Ishikawa (cell line): ENCODE results near the gene SYT1.

Source experiments
- CEBPB ChIP-seq: IDR thresholded peaks from 2 replicates; pipeline ENCODE4 v1.6.1; 2012
- CREB1 ChIP-seq: IDR thresholded peaks from 2 replicates; pipeline ENCODE4 v1.6.1; 2012; ENCODE audit warnings: low read depth
- EGR1 ChIP-seq: IDR thresholded peaks from 2 replicates; pipeline ENCODE4 v1.6.1; 2012
- EP300 ChIP-seq: IDR thresholded peaks from 2 replicates; pipeline ENCODE4 v1.6.1; 2012; ENCODE audit warnings: borderline replicate concordance
- FOXM1 ChIP-seq: IDR thresholded peaks from 2 replicates; pipeline ENCODE4 v1.6.1; 2012; ENCODE audit warnings: low read depth, borderline replicate concordance
- MAX ChIP-seq: IDR thresholded peaks from 2 replicates; pipeline ENCODE4 v1.6.1; 2012
- NFIC ChIP-seq: IDR thresholded peaks from 2 replicates; pipeline ENCODE4 v1.6.1; 2012
- RAD21 ChIP-seq: IDR thresholded peaks from 2 replicates; pipeline ENCODE4 v1.6.1; 2012; ENCODE audit warnings: low read depth
- REST ChIP-seq: IDR thresholded peaks from 2 replicates; pipeline ENCODE4 v1.6.1; 2012; ENCODE audit warnings: low read depth, mild to moderate bottlenecking
- TAF1 ChIP-seq: IDR thresholded peaks from 2 replicates; pipeline ENCODE4 v1.6.1; 2012; ENCODE audit warnings: low read depth, mild to moderate bottlenecking
- TCF12 ChIP-seq: IDR thresholded peaks from 2 replicates; pipeline ENCODE4 v1.6.1; 2012; ENCODE audit warnings: low read depth
- TEAD4 ChIP-seq: IDR thresholded peaks from 2 replicates; pipeline ENCODE4 v1.6.1; 2012
- YY1 ChIP-seq: IDR thresholded peaks from 2 replicates; pipeline ENCODE4 v1.6.1; 2012; ENCODE audit warnings: low read depth
- ZBTB7A ChIP-seq: IDR thresholded peaks from 2 replicates; pipeline ENCODE4 v1.6.1; 2012; ENCODE audit warnings: low read depth
- TF ChIP-seq, protein P1 (sequence below): IDR thresholded peaks from 2 replicates; pipeline ENCODE4 v1.6.1; 2012

The SYT1 gene

DNA sequence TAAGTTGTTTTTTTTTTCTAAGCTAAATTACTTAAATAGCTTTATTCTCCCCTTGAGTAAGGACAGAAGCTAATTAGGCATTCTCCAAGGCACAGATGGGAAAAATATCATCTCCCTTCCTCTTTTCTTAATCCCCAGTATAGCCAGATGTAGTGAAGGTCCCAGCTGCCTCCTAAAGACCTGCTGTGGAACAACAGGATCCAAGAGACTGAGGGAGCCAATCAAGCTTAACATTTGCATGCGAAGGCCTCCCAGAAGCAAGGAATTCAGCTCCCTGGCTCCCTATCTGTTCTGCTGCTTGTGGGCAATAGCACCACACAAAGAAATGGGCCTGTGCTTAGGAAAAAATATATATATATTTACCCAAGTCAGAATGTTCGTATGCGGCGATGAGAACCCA lies 255.2 kb downstream of the SYT1 start:
- TF ChIP-seq FOXM1 = no peak
- no peak for TF ChIP-seq TCF12
- TF ChIP-seq REST = no peak
- TF ChIP-seq TAF1 = no peak
- TF ChIP-seq MAX = no peak
- TF ChIP-seq CEBPB = no peak
- no peak for TF ChIP-seq CREB1
- no peak for TF ChIP-seq EP300
- TF ChIP-seq YY1 = no peak
- TF ChIP-seq TEAD4 = no peak
- no peak for TF ChIP-seq ZBTB7A
- TF ChIP-seq NFIC = no peak
- TF ChIP-seq RAD21 = no peak
- TF ChIP-seq EGR1 = no peak
- TF ChIP-seq, protein P1, sequence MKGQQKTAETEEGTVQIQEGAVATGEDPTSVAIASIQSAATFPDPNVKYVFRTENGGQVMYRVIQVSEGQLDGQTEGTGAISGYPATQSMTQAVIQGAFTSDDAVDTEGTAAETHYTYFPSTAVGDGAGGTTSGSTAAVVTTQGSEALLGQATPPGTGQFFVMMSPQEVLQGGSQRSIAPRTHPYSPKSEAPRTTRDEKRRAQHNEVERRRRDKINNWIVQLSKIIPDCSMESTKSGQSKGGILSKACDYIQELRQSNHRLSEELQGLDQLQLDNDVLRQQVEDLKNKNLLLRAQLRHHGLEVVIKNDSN = no peak

- peak; percentile 39 for TF ChIP-seq RAD21
- TF ChIP-seq TCF12 = no peak
- TF ChIP-seq MAX = no peak
These were observed 256.9 kb downstream of the SYT1 start for GRCh38 chr12:79121486-79121885.

DNA sequence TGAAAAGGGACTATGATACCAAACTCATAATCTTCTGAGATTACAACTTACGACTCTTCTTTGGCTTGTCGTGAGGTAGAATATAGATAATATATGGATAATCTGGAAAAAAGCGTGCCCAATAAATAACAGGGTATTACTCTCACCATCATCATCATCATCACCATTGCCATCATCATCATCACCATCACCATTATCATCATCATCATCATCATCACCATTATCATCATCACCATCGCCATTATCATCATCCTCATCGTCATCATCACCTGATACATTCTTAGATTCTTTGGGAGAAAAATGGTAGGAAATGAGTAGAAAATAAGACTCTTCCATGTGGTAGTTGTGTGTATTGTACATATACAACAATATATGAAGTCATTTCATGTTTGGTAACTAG lies 259.8 kb downstream of the SYT1 start:
- TF ChIP-seq, protein P1 = no peak
- TF ChIP-seq NFIC (no peak), TAF1 (no peak)

DNA sequence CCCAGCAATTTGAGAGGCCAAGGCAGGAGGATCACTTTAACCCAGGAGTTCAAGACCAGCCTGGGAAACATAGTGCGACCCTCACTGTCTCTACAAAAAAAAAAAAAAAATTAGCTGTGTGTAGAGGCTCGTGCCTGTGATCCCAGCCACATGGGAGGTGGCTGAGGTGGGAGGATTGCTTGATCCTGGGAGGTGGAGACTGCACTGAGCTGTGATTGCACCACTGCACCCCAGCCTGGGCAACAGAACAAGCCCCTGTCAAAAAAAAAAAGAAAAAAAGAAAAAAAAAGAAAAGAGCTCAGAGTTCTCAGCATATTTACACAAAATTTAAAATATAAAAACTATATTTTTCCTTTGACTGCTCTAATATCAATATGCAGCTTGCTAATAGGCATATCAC lies 260.8 kb downstream of the SYT1 start:
- TF ChIP-seq TCF12 (no peak), FOXM1 (no peak), CEBPB (no peak), YY1 (no peak), TAF1 (no peak)
- TF ChIP-seq, protein P1 = no peak

DNA sequence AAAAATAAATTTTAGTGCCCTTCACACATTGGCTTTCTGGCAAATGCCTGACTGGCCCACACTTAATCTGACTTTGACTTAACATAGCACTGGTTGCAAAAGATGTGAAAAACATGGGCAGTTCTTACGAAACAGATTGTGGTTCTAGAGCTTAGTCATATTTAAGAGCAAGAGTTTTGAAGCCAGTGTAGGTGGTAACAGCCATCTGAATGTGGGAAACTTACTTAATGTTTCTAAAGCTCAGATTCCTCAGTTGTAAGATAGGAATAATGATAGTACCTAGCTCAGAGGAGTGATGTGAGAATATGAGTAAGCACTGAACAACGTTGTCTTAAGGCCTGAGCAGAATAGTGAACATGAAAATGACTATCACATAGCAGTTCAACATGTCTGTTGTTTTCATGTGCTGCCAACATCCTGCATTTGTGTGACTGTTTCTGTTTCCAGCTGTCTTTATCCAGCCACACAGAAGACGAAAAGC lies 262.7 kb downstream of the SYT1 start:
- TF ChIP-seq CREB1 (no peak), REST (no peak)

DNA sequence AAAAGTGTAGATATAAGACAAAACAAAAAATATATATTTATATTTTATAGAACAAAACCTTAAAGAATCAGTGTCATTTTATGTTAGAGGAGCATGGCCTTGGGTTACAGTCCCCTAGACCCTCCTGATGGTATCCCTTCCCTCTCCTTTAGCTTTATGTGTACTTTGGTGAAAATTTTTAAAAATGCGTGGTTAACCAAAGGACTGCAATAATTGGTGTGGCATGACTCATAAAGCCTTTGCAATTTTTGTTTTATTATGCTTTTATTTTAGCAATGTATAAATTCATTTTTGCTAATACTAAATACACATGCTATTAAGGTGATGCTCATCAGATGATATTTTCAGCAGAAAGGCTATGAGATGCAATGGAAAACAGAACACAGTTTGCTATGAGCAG lies 264.4 kb downstream of the SYT1 start:
- no peak for TF ChIP-seq RAD21
- TF ChIP-seq MAX = no peak
- TF ChIP-seq REST = no peak
- no peak for TF ChIP-seq YY1
- TF ChIP-seq CREB1 = no peak
- no peak for TF ChIP-seq CEBPB
- no peak for TF ChIP-seq TCF12
- TF ChIP-seq, protein P1 = no peak
- no peak for TF ChIP-seq TEAD4
- no peak for TF ChIP-seq ZBTB7A
- no peak for TF ChIP-seq EP300
- TF ChIP-seq EGR1 = no peak
- TF ChIP-seq TAF1 = no peak
- TF ChIP-seq FOXM1 = no peak
- TF ChIP-seq NFIC = no peak
